Measurements from ENCODE around the gene CCR7.

DNA sequence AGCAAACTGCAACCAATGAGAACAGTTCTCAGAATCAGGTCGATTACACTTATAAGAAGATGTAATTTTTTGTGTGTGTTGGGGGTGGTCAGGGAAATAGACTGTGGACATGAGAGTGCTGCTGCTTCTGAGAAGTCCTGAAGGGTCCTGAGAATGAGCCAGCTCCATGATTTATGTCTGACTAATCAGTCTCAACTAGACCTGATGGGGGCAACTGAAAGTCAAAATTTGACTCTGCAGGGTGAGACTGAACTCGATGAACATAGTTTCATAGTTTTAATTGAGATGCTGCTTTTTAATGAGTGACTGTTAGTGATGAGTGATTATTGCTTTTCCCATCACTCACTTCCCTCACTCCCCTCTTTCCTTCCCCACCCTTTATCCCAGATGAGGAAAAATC lies 45.1 kb upstream of the CCR7 start:
- TF ChIP-seq, protein P1, sequence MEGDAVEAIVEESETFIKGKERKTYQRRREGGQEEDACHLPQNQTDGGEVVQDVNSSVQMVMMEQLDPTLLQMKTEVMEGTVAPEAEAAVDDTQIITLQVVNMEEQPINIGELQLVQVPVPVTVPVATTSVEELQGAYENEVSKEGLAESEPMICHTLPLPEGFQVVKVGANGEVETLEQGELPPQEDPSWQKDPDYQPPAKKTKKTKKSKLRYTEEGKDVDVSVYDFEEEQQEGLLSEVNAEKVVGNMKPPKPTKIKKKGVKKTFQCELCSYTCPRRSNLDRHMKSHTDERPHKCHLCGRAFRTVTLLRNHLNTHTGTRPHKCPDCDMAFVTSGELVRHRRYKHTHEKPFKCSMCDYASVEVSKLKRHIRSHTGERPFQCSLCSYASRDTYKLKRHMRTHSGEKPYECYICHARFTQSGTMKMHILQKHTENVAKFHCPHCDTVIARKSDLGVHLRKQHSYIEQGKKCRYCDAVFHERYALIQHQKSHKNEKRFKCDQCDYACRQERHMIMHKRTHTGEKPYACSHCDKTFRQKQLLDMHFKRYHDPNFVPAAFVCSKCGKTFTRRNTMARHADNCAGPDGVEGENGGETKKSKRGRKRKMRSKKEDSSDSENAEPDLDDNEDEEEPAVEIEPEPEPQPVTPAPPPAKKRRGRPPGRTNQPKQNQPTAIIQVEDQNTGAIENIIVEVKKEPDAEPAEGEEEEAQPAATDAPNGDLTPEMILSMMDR (CRISPR knock-in tag; IDR thresholded peaks at IDR 0.05): no peak
- no peak for TF ChIP-seq KDM5A (IDR thresholded peaks at IDR 0.05; ENCODE audit: borderline replicate concordance, low read length)
- TF ChIP-seq MIER2 (CRISPR knock-in tag; IDR thresholded peaks at IDR 0.05): no peak
- TF ChIP-seq RELA (CRISPR knock-in tag; IDR thresholded peaks at IDR 0.05): no peak
